GM19351 (cell line): ENCODE results near the gene DCAF15.

ENCODE experiments used
- ATAC-seq: cut with Tn5 transposase; IDR thresholded peaks from one replicate; pipeline ENCODE4 v1.9.1; 2021; ENCODE audit warnings: mild to moderate bottlenecking, moderate library complexity; ENCODE audit not compliant: unreplicated experiment

The DCAF15 gene

DNA sequence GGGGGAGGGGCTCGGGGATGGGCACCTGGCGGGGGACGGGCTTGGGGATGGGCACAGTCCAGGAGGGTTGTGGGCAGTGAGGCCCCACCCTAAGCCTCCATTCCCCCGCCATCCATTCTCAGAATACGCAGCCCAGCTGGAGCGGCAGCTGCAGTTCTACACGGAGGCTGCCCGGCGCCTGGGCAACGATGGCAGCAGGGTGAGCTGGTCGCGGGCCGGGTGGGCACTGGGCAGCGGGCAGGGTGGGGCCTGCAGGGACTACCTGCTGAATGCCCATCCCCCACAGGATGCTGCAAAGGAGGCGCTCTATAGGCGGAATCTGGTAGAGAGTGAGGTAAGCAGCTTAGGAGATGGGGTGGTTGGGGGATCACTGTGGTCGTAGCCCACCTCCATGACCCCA is 22.4 kb upstream of the DCAF15 start:
- ATAC-seq: no peak

GRCh38 chr19:13930402-13930801 is 21.9 kb upstream of the DCAF15 start:
- no peak for ATAC-seq

DNA sequence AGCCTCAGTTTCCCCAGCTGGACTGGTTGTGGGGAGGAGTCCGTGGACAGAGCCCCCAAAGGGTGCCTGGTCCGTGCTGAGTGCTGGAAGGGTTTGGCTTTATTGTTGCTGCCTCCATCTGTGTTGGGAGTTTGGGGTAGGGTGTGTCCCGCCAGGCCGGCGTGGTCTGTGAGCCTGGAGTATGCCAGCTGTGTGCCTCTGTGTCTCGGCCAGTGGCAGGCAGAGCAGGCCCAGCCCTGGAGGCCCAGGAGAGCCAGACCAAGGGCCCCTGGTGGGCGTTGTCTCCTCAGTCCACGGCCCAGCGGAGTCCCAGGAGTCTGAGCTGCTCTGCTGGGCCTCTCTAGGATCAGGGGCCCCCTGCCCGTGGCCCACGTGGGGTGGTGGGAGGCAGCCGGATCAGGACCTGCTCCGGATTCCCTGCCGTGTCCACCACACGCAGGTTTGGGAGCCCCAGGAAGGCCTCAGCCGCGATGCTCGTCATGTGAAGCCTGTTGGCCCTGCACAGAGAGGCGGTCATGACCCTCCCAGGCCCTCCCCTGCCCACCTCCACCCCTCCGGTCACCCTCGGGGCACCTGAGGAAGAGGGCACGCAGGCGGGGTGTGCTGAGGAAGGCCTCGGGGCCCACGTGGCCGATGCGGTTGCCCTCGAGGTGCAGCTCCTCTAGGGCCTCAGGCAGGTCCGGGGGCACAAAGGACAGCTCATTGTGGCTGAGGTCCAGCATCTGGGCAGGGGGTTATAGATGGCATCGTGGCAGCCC is 20.7 kb upstream of the DCAF15 start:
- ATAC-seq: no peak

- no peak for ATAC-seq
These were observed 20.1 kb upstream of the DCAF15 start for GRCh38 chr19:13932149-13932637.

DNA sequence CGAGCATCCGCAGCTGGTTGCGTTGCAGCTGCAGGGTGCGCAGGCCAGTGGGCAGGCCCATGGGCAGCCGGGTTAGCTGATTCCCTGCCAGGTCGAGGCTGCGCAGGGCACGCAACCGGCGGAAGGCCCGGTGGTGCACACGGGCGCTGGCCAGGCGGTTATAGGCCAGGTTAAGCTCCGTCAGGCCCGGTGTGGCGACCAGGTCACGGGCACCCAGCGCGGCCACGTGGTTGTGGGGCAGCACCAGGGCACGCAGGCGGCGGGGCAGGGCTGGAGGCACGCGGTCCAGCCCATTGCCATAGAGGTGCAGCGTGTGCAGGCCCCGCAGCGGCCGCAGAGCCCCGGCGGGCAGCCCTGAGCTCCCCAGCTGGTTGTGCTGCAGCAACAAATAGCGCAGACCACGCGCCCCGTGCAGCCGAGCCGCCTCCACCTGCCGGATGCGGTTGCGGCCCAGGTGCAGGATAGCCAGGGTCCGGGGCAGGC is 19.4 kb upstream of the DCAF15 start:
- no peak for ATAC-seq

GRCh38 chr19:13934785-13935109 is 17.6 kb upstream of the DCAF15 start:
- ATAC-seq: no peak

DNA sequence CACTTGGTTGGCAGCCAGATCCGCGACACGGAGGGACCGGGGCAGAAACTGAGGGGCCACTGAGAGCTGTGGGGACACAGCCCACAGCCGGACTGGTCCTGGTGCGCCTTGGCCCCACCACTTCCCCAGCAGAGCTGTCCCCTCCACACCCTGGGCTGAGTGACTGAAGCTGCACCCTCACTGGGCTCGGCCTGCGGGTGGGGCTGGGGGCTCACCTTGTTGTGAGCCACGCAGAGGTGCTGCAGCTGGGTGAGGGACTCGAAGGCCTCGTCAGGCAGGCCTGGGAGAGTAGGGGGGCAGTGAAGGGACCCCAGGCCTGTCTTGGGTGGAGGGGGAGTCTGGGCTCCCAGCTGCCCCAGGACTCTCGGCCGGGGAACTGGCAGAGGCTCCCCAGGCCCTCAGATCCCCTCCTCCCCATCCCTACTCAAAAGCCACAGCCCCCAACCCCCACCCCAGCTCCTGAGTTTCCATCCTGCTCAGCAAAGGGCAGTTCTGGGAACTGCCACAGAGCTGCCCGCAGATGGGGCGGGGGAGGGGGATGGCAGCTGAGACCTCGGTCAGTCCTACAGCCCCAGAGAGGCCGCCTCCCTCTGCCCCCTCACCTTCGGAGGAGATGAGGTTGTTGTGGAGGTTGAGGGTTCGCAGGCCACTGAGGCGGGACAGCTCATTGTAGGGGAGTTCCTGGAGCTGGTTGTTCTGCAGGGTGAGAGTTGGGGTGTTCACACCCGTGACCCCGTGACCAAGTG is 16.4 kb upstream of the DCAF15 start:
- no peak for ATAC-seq

DNA sequence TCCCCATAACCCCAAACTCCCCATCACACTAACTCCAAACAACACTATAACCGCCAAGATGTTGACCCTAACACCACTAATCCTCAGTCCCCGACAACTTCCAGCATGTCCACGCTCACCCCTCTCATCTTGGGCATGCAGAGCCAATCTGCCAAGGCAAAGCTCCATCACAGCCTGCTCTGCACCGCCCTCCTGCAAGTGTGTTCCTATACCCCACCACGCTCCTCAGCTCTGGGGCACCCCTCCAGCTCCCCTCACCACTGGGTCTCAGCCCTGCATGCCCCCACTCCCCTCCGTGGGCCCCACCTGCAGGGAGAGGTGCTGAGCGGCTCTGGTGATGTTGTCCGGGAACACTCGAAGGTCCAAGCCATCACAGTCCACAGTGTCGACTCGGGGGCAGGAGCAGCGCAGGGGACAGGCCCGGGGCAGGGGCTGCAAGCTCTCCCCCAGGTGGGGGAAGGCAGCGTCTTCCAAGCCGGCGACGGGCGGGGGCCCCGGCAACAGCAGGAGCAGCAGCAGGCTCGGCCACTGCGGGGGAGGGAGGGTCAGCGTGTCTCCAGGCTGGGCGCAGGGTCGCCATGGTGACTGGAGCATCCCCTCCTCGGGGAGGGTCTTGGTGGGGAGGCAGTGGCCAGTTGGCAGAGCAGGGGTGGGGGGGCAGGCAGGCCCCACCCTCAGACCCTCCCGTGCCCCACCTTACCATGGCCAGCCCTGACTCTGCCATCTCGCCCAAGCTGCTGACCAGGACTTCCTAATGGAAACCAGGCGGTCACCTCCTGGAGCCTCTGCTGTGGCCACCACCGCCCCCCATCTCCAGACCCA is 14.6 kb upstream of the DCAF15 start:
- ATAC-seq: no peak

DNA sequence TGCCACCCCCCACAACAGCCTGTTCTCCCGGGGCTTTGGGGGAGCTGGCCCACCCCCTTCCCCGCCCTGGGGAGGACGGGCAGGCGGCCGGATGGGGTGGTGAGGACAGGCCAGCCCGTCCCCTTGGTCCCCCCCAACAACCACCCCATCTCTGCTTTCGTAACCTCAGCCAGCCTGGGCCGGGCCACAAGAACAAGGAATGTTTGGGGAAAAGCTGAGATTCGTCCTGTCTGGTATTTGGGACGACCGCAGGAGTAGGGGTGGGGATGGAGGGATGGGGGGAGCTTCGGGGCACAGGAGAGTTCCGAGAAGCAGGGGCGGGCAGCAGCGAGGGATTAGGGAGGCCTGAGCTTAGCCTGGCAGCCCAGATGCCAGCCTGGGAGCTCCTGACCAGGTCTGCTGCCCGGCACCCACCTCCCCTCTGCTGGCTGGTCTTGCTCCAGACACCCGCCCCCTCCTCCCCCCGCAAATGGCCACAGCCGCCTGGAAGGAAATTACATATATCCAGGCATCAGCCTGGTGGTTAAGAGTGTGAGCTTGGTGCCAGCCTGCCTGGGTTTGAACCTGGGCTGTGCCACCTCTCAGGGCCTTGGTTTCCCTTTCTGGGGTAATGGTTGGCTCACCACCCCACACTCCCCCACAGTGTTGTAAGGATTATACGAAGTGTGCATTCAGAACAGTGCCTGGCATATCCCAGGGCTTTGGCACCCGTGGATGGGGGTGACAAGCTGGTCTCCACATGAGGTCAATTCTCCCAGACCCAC is 13.8 kb upstream of the DCAF15 start, which contains the start of gene PODNL1:
Gene PODNL1 (minus strand): TSS at position 117 of the 764 bp plus-strand sequence. CDS start 236 bp downstream, outside the sequence.
- ATAC-seq: no peak

DNA sequence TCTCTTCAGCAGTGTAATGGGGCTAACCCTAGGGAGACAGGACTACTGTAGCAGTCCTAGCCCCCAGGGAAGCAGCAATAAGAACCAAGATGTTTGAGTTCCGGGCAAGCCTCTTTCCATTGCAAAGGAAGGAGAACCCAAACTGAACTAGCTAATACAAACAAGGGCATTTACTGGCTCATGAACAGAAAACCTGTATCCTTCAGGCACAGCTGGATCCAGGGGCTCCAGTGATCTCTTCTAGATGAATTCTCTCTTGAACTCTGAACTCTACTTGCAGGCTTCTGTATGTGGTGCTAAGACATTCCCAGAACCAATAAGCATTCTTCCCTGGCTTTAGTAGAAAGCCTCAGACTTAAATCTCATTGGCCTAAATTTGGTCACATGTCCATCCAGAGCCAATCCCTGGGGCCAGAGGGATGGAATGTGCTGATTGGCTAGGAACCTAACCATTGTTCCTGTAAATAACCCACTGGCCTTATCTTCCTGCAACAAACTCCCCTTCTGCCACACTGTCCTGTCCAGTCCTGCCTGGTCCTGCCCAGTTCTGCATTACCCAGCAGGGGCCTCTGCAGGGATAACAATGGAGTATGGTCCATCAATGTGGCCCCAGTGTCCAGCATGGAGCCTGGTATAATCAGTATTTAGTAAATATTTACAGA is 10.2 kb upstream of the DCAF15 start:
- ATAC-seq: no peak

GRCh38 chr19:13946414-13946813 is 5.9 kb upstream of the DCAF15 start:
- no peak for ATAC-seq

DNA sequence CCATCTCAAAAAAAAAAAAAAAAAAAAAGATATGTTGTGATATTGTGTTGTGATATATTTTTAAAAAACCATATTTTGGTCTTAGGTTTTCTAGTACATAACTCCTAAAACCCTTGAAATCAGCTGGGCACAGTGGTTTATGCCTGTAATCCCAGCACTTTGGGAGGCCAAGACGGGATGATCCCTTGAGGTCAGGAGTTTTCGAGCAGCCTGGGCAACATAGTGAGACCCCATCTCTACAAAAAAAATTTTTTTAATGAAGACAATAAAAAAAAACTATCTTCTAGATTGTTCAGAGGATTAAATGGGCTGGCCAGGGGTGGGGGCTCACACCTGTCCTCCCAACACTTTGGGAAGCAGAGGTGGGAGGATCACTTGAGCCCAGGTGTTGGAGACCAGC is 1.3 kb upstream of the DCAF15 start:
- no peak for ATAC-seq

DNA sequence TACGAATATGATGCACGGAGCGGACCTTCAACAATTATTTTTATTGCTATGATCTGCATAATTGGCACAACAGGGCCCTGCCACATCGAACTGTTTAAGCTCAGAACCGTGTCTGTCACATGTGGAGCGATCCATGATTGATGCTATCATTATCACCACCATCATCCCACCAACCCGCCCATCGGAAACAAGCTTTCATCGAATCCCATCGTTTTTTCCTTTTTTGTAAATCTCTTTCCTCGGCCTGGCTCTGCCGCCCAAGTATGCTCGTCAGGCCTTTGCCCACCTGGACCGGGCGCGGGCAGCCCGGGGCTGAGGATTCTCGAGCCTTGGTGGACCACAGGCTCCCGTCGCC is 533 bp upstream of the DCAF15 start:
- ATAC-seq: peak; percentile 6

DNA sequence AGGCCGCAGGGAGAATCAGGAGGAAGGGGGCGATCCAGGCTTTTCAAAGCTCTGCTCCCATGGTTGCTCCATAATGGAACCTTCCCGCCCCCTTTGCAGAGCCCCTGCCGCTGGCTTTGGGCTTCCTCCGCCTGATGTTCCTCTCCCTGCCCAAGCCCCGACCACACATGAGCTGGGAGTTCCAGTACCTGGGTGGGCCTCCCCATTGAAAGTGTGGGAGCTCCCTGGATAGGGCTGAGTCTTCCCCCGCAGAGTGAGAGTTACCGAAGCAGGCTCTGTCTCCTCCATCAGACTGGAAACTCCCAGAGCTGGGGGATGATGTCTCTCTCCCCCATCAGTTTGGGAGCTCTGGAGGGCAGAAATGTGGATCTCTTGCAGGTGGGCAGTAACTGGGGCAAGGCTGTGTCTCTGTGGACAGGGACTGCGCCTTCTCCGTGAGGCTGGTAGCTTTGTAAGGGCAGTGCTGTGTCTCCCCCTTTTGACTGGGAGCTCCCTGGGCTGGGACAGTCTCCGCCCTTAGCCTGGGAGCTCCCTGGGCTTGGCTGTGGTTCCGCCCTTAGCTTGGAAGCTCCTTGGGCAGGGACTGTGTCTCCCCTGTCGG is 722 bp downstream of the DCAF15 start:
- no peak for ATAC-seq

- ATAC-seq: no peak
These were observed 1.9 kb downstream of the DCAF15 start for GRCh38 chr19:13954185-13954584.

DNA sequence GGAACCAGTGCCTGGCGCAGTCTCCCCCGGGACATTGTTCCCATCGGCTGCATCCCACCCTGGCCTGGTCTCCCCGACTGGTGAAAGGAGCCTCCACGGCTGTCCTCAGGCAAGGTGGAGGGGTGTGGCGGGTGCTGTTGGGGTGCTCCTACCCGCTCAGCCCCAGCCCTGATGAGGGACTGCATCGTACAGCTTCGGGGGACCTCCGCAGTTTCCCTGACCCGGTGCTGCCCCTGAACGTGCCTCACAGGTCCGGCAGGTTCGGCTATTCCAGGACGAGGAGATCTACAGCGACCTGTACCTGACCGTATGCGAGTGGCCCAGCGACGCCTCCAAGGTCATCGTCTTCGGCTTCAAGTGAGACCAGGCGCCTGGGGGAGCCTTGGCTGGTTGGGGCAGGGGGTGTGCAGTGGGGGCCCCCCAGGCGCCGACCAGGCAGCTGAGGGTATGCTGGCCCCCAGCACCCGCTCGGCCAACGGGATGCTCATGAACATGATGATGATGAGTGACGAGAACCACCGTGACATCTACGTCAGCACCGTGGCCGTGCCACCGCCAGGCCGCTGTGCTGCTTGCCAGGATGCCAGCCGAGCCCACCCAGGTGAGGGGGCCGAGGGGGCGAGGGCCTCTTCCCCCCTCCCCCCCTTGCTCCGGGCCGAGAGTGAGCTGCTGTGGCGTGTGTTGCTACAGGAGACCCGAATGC is 3.5 kb downstream of the DCAF15 start:
- ATAC-seq: no peak

- no peak for ATAC-seq
These were observed 4.0 kb downstream of the DCAF15 start for GRCh38 chr19:13956365-13956744.

DNA sequence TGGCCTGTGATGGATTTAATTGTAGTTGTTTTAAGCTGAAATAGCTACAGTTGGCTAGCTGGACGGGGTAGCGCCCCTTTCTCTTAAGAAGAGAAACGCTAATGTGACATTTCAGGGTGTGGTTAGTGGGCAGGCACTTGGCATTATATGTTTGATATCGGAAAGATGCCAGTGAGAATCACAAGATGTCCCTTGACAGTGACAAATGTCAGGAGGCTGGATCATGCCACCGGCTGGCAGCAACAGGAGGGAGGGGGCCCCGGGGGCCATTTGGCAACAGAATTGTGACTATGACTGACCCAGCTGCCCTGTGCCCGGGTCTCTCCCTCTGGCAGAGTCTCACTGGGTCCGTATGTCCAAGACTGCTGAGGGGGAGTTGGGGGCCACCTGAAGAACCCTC is 4.7 kb downstream of the DCAF15 start:
- no peak for ATAC-seq

DNA sequence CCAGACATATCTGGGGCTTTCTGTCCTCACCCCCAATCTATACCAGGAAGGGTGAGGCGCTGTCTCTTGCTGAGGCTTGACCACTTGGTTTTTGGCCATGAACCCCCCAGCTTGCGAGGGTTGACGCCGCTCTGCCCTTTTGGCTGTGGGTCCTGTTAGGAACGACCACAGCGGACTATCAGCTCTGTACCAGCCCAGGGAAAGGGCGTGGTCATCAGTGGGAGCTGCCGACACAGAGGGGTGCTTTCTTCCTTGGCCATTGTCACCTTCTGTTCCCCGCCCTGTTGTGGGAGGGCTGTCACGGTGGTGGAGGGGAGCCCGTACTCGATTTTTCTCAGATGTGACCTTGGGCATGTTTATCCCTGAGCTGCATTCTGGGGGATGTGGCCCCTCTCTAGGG is 5.7 kb downstream of the DCAF15 start:
- no peak for ATAC-seq
